Inferior parietal cortex (tissue), 1 donor: ENCODE measurements around the gene COL19A1.
"Not testable (repeated sequence)": the region's sequence is repeated elsewhere in the genome, so short reads cannot be mapped to it uniquely, and the experiment has no call there.

Source experiments
- DNase-seq: peaks from one replicate; pipeline ENCODE4 v3.0.0-alpha.2; 2016; ENCODE audit errors: extremely low spot score

The COL19A1 gene

GRCh38 chr6:69965974-69966373, 99.6 kb downstream of the COL19A1 start:
- not testable (repeated sequence) for DNase-seq

- no peak for DNase-seq
These were observed 106.8 kb downstream of the COL19A1 start for GRCh38 chr6:69973138-69973537.

- DNase-seq = no peak
These were observed 107.4 kb downstream of the COL19A1 start for GRCh38 chr6:69973763-69974162.

GRCh38 chr6:69974193-69974592, 107.8 kb downstream of the COL19A1 start:
- DNase-seq = no peak

GRCh38 chr6:69976591-69977090, 110.3 kb downstream of the COL19A1 start:
- no peak for DNase-seq

- DNase-seq = no peak
These were observed 114.3 kb downstream of the COL19A1 start for GRCh38 chr6:69980624-69981023.

- DNase-seq = no peak
These were observed 118.2 kb downstream of the COL19A1 start for GRCh38 chr6:69984506-69984905.

- no peak for DNase-seq
These were observed 118.8 kb downstream of the COL19A1 start for GRCh38 chr6:69985180-69985579.

- no peak for DNase-seq
These were observed 121.2 kb downstream of the COL19A1 start for GRCh38 chr6:69987550-69987949.

- no peak for DNase-seq
These were observed 122.2 kb downstream of the COL19A1 start for GRCh38 chr6:69988458-69989126.

GRCh38 chr6:69994251-69994650, 127.9 kb downstream of the COL19A1 start:
- DNase-seq = no peak

GRCh38 chr6:70008189-70008588, 141.8 kb downstream of the COL19A1 start:
- DNase-seq = no peak

- not testable (repeated sequence) for DNase-seq
These were observed 144.0 kb downstream of the COL19A1 start for GRCh38 chr6:70010339-70010738.

GRCh38 chr6:70023201-70023600, 156.8 kb downstream of the COL19A1 start:
- not testable (repeated sequence) for DNase-seq

- no peak for DNase-seq
These were observed 161.9 kb downstream of the COL19A1 start for GRCh38 chr6:70028246-70028645.

- no peak for DNase-seq
These were observed 162.6 kb downstream of the COL19A1 start for GRCh38 chr6:70028926-70029325.

- no peak for DNase-seq
These were observed 167.4 kb downstream of the COL19A1 start for GRCh38 chr6:70033781-70034180.

- DNase-seq = no peak
These were observed 171.1 kb downstream of the COL19A1 start for GRCh38 chr6:70037445-70037844.

- no peak for DNase-seq
These were observed 174.4 kb downstream of the COL19A1 start for GRCh38 chr6:70040766-70041165.

- DNase-seq = no peak
These were observed 175.1 kb downstream of the COL19A1 start for GRCh38 chr6:70041411-70041810.

GRCh38 chr6:70045413-70045812, 179.1 kb downstream of the COL19A1 start:
- no peak for DNase-seq

- no peak for DNase-seq
These were observed 185.1 kb downstream of the COL19A1 start for GRCh38 chr6:70051197-70052124.
